SJSA1 (cell line): ENCODE measurements around the gene AFP. TPM values are rescaled to one million over a fixed set of nuclear protein-coding genes. Genes with fewer than 3 reads are reported as not detected.

ENCODE experiments used
- DNase-seq, 2 experiments: peaks; one replicate each; pipeline ENCODE4 v3.0.0-alpha.2; 2015 to 2020; ENCODE audit warnings: low spot score in 2 of 2, low read depth in 1 of 2
- H3K27ac ChIP-seq: fragments of 250-450 bp; sonication (Bioruptor Pico); 2 replicates; pipeline ENCODE4 v1.5.1; 2020; ENCODE audit warnings: mild to moderate bottlenecking, moderate library complexity
- H3K27me3 ChIP-seq: fragments of 250-450 bp; sonication (Bioruptor Pico); replicated peaks from 2 replicates; pipeline ENCODE4 v1.5.1; 2020; ENCODE audit warnings: mild to moderate bottlenecking, moderate library complexity
- H3K36me3 ChIP-seq: fragments of 250-450 bp; sonication (Bioruptor Pico); 2 replicates; pipeline ENCODE4 v1.5.1; 2020; ENCODE audit warnings: mild to moderate bottlenecking
- H3K4me1 ChIP-seq: fragments of 250-450 bp; sonication (Bioruptor Pico); replicated peaks from 2 replicates; pipeline ENCODE4 v1.6.1; 2021; ENCODE audit warnings: mild to moderate bottlenecking
- H3K4me3 ChIP-seq: fragments of 250-450 bp; sonication (Bioruptor Pico); 2 replicates; pipeline ENCODE4 v1.5.1; 2020; ENCODE audit warnings: mild to moderate bottlenecking
- H3K9me3 ChIP-seq: fragments of 250-450 bp; sonication (Bioruptor Pico); replicated peaks from 2 replicates; pipeline ENCODE4 v1.5.1; 2020; ENCODE audit warnings: mild to moderate bottlenecking
- total RNA-seq: library from RNA; depleted of rRNA; stranded (reverse); fragments of >200 nt; shearing (Covaris generic); gene quantifications from 2 replicates; pipeline ENCODE4 v1.2.3, GENCODE V29; 2014

The AFP gene
- total RNA-seq, 1 experiment from 2014 or later = 0.74 TPM

- no peak for DNase-seq
- Histone ChIP-seq H3K27me3 (peaks cover 5% of the 10 kb centered on the region; the same call in 1 of the 2 replicates), H3K4me1 (no peaks in the 10 kb centered on the region), H3K9me3 (no peaks in the 10 kb centered on the region), H3K4me3 (no peak overlapping the region), H3K27ac (no peak overlapping the region), H3K36me3 (no peaks in the 10 kb centered on the region)
Observed at GRCh38 chr4:73419106-73420038, 16.6 kb upstream of the AFP start.

- Histone ChIP-seq H3K27ac (no peak overlapping the region), H3K27me3 (peaks cover 5% of the 10 kb centered on the region; the same call in 1 of the 2 replicates), H3K36me3 (no peaks in the 10 kb centered on the region), H3K4me3 (no peak overlapping the region), H3K9me3 (no peaks in the 10 kb centered on the region), H3K4me1 (no peaks in the 10 kb centered on the region)
- DNase-seq = no peak
Observed at GRCh38 chr4:73420615-73421014, 15.4 kb upstream of the AFP start.

GRCh38 chr4:73421708-73422457, 14.1 kb upstream of the AFP start:
- no peak for DNase-seq
- Histone ChIP-seq H3K27me3 (0 out of 2 replicates have a peak, but pooled peaks cover 5% of the 10 kb centered on the region), H3K4me1 (no peaks in the 10 kb centered on the region), H3K9me3 (no peaks in the 10 kb centered on the region), H3K36me3 (no peaks in the 10 kb centered on the region), H3K4me3 (no peak overlapping the region), H3K27ac (no peak overlapping the region)

- Histone ChIP-seq H3K36me3 (no peaks in the 10 kb centered on the region), H3K4me3 (no peak overlapping the region), H3K27ac (no peak overlapping the region), H3K4me1 (no peaks in the 10 kb centered on the region), H3K9me3 (no peaks in the 10 kb centered on the region), H3K27me3 (0 out of 2 replicates have a peak, but pooled peaks cover 5% of the 10 kb centered on the region)
- no peak for DNase-seq
Observed at GRCh38 chr4:73422458-73422752, 13.6 kb upstream of the AFP start.

- Histone ChIP-seq H3K4me3 (no peak overlapping the region), H3K4me1 (no peaks in the 10 kb centered on the region), H3K9me3 (no peaks in the 10 kb centered on the region; the same call in 1 of the 2 replicates), H3K27ac (no peak overlapping the region), H3K27me3 (0 out of 2 replicates have a peak, but pooled peaks cover 5% of the 10 kb centered on the region), H3K36me3 (no peaks in the 10 kb centered on the region)
- no peak for DNase-seq
Observed at GRCh38 chr4:73423184-73423583, 12.8 kb upstream of the AFP start.

- peaks cover 15% of the 10 kb centered on the region; the same call in 1 of the 2 replicates for H3K27me3 ChIP-seq
- H3K4me1 ChIP-seq = no peaks in the 10 kb centered on the region
- no peak overlapping the region for H3K4me3 ChIP-seq
- no peak for DNase-seq
- H3K9me3 ChIP-seq = no peaks in the 10 kb centered on the region; the same call in 1 of the 2 replicates
- H3K27ac ChIP-seq = no peak overlapping the region
- H3K36me3 ChIP-seq = no peaks in the 10 kb centered on the region
Observed at GRCh38 chr4:73426666-73427065, 9.4 kb upstream of the AFP start.

- Histone ChIP-seq H3K4me1 (no peaks in the 10 kb centered on the region), H3K9me3 (no peaks in the 10 kb centered on the region; the same call in 1 of the 2 replicates)
- no peak for DNase-seq
Observed at GRCh38 chr4:73429118-73429517, 6.9 kb upstream of the AFP start.

GRCh38 chr4:73429826-73430587, 6.0 kb upstream of the AFP start:
- no peak overlapping the region for H3K4me3 ChIP-seq
- peaks cover 17% of the 10 kb centered on the region; the same call in 1 of the 2 replicates for H3K27me3 ChIP-seq
- H3K36me3 ChIP-seq = no peaks in the 10 kb centered on the region
- H3K27ac ChIP-seq = no peak overlapping the region
- H3K4me1 ChIP-seq = no peaks in the 10 kb centered on the region
- no peaks in the 10 kb centered on the region; the same call in 1 of the 2 replicates for H3K9me3 ChIP-seq
- DNase-seq = no peak

More at GRCh38 chr4:73429118-73429517, 6.9 kb upstream of the AFP start:
- no peak overlapping the region for H3K4me3 ChIP-seq
- H3K36me3 ChIP-seq = no peaks in the 10 kb centered on the region
- H3K27me3 ChIP-seq = peaks cover 17% of the 10 kb centered on the region; the same call in 1 of the 2 replicates
- no peak overlapping the region for H3K27ac ChIP-seq

- no peaks in the 10 kb centered on the region for H3K36me3 ChIP-seq
- peaks cover 19% of the 10 kb centered on the region for H3K27me3 ChIP-seq
- no peaks in the 10 kb centered on the region for H3K4me1 ChIP-seq
- no peak overlapping the region for H3K27ac ChIP-seq
- no peak overlapping the region for H3K4me3 ChIP-seq
- DNase-seq = no peak
- H3K9me3 ChIP-seq = no peaks in the 10 kb centered on the region; the same call in 1 of the 2 replicates
Observed at GRCh38 chr4:73431813-73432168, 4.2 kb upstream of the AFP start.

- H3K36me3 ChIP-seq = no peaks in the 10 kb centered on the region
- H3K27ac ChIP-seq = no peak overlapping the region
- no peak for DNase-seq
- peaks cover 19% of the 10 kb centered on the region for H3K27me3 ChIP-seq
- no peaks in the 10 kb centered on the region; the same call in 1 of the 2 replicates for H3K9me3 ChIP-seq
- no peaks in the 10 kb centered on the region for H3K4me1 ChIP-seq
- no peak overlapping the region for H3K4me3 ChIP-seq
Observed at GRCh38 chr4:73432169-73433000, 3.6 kb upstream of the AFP start.

- Histone ChIP-seq H3K27ac (no peak overlapping the region), H3K9me3 (no peaks in the 10 kb centered on the region; the same call in 1 of the 2 replicates), H3K27me3 (peaks cover 19% of the 10 kb centered on the region), H3K4me1 (no peaks in the 10 kb centered on the region), H3K36me3 (no peaks in the 10 kb centered on the region), H3K4me3 (no peak overlapping the region)
- DNase-seq = no peak
Observed at GRCh38 chr4:73433140-73433539, 2.9 kb upstream of the AFP start.

GRCh38 chr4:73434311-73434710, 1.7 kb upstream of the AFP start:
- Histone ChIP-seq H3K36me3 (no peaks in the 10 kb centered on the region), H3K27ac (no peak overlapping the region), H3K9me3 (no peaks in the 10 kb centered on the region), H3K4me1 (no peaks in the 10 kb centered on the region), H3K27me3 (peaks cover 19% of the 10 kb centered on the region), H3K4me3 (no peak overlapping the region)
- no peak for DNase-seq
